H1 (cell line): Measurements from ENCODE around the gene PXDN. TPM values are rescaled to one million over a fixed set of nuclear protein-coding genes. Genes with fewer than 3 reads are reported as not detected.

Experiments
- BRCA1 ChIP-seq: IDR thresholded peaks from 2 replicates; pipeline ENCODE4 v1.6.1; 2012; ENCODE audit warnings: low read depth, low read length, improper control_type of control experiment
- CBX5 ChIP-seq: fragments of 300-800, 300-1000 bp; sonication (generic); IDR thresholded peaks from 2 replicates; pipeline ENCODE4 v1.7.1; 2016; ENCODE audit warnings: antibody characterized with exemption, low read length, low read depth
- CHD2 ChIP-seq: IDR thresholded peaks from 2 replicates; pipeline ENCODE4 v1.6.1; 2012; ENCODE audit warnings: low read length, improper control_type of control experiment
- FOSL1 ChIP-seq: IDR thresholded peaks from 2 replicates; pipeline ENCODE4 v1.6.1; 2011; ENCODE audit warnings: mild to moderate bottlenecking, low read depth, low read length, moderate library complexity; ENCODE audit not compliant: insufficient read depth
- POU5F1 ChIP-seq: IDR thresholded peaks from 2 replicates; pipeline ENCODE4 v1.6.1; 2011; ENCODE audit warnings: low read depth, mild to moderate bottlenecking, low read length, moderate library complexity
- RAD21 ChIP-seq, 2 experiments: IDR thresholded peaks in 1 of 2; conservative IDR thresholded peaks in 1 of 2; 2 replicates each; pipeline ENCODE4 v1.6.1; 2011; ENCODE audit warnings: low read depth in 2 of 2, low read length in 2 of 2, improper control_type of control experiment in 1 of 2, inconsistent platforms in 1 of 2, mild to moderate bottlenecking in 1 of 2, moderate library complexity in 1 of 2
- RXRA ChIP-seq: IDR thresholded peaks from 2 replicates; pipeline ENCODE4 v1.6.1; 2011; ENCODE audit warnings: low read depth, mild to moderate bottlenecking, low read length, moderate library complexity; ENCODE audit not compliant: insufficient read depth
- SUZ12 ChIP-seq: fragments of 200-600 bp; sonication (generic); IDR thresholded peaks from 2 replicates; pipeline ENCODE4 v1.6.1; 2012; ENCODE audit warnings: mild to moderate bottlenecking, inconsistent platforms, low read length, moderate library complexity, mixed read lengths
- TBP ChIP-seq: IDR thresholded peaks from 2 replicates; pipeline ENCODE4 v1.6.1; 2011; ENCODE audit warnings: low read depth, low read length, improper control_type of control experiment
- polyA plus RNA-seq, 7 experiments: library from polyadenylated mRNA; depleted of rRNA in 3 of 7; stranded (reverse) in 5 of 7; unstranded in 2 of 7; fragments of >200 nt in 5 of 7; fragments of 200-250 nt in 2 of 7; gene quantifications; 1 replicate in 5 of 7; 2 replicates in 1 of 7; 4 replicates in 1 of 7; pipeline versions ENCODE4 v1.2.1 to v1.2.3, GENCODE V29; 2011 to 2013; ENCODE audit warnings: missing spikeins in 2 of 7, mixed read lengths in 2 of 7
- total RNA-seq: library from RNA; stranded (reverse); fragmentation: NEBNext Ultra II Directional; extraction: Animal tissue kit (Norgen Biotek cat#: 25700); gene quantifications from 2 replicates; pipeline ENCODE4 v1.2.1, GENCODE V29; 2021
- TF ChIP-seq, protein P1 (sequence below): IDR thresholded peaks from 2 replicates; pipeline ENCODE4 v1.6.1; 2012; ENCODE audit warnings: low read length, inconsistent platforms

The PXDN gene
- total and polyA plus RNA-seq, 2 of the 8 experiments (the other 6 are each of a cell fraction or from before 2014, with no cell fraction given): 104 to 141 TPM

DNA sequence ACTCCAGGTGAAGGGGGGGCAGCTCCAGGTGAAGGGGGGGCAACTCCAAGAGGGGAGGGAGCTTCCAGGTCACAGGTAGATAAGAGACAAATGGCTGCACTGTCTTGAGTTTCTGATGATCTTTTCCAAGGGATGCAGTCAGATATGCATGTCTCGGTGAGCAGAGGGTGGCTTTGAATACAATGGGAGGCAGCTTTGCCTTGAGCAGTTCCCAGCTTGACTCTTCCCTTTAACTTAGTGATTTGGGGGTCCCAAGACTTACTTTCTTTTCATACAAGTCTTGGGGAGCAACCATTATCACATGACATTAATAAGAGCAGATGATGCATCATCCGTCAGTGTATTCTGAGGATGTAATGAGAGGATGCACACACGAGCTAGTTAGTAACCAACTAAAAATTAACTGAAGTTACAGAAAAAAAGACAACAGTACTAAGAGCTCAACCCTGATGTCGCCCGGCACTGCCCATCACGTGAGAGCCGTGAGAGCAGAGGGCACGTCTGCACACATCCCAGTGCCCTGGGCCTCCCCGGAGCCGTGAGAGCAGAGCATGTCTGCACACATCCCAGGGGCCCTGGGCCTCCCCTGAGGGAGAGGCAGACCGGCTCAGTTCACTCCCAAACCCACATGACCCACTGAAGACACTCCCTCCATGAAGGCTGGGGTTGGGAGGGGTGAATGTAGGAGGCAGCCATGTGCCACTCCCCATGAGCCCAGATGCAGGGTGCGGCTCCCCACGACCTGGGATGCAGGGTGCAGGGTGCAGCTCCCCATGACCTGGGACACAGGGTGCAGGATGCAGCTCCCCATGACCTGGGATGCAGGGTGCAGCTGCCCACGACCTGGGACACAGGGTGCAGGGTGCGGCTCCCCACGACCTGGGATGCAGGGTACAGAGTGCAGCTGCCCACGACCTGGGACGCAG is 39.4 kb downstream of the PXDN start (continued):
- TF ChIP-seq, protein P1, sequence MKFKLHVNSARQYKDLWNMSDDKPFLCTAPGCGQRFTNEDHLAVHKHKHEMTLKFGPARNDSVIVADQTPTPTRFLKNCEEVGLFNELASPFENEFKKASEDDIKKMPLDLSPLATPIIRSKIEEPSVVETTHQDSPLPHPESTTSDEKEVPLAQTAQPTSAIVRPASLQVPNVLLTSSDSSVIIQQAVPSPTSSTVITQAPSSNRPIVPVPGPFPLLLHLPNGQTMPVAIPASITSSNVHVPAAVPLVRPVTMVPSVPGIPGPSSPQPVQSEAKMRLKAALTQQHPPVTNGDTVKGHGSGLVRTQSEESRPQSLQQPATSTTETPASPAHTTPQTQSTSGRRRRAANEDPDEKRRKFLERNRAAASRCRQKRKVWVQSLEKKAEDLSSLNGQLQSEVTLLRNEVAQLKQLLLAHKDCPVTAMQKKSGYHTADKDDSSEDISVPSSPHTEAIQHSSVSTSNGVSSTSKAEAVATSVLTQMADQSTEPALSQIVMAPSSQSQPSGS: no peak
- TF ChIP-seq POU5F1: no peak
- TF ChIP-seq CHD2: no peak
- no peak for TF ChIP-seq FOSL1
- no peak for TF ChIP-seq SUZ12
- TF ChIP-seq BRCA1: no peak
- TF ChIP-seq RXRA: no peak
- no peak for TF ChIP-seq TBP
- no peak for TF ChIP-seq RAD21 (IDR thresholded peaks at IDR 0.05 in 1 of 2, conservative IDR thresholded peaks at IDR 0.05 in 1 of 2; ENCODE audit: low read depth in 2 of 2, low read length in 2 of 2)
- no peak for TF ChIP-seq CBX5
